Stomach smooth muscle (tissue), 2 donors: ENCODE data around the gene TP53I11.

Experiments used
- H3K27ac ChIP-seq: one replicate; pipeline ENCODE4 v1.7.0; 2013; ENCODE audit warnings: mild to moderate bottlenecking, low read length, inconsistent platforms
- H3K27me3 ChIP-seq, 2 donors: one replicate each; pipeline ENCODE4 v1.7.0; 2013; ENCODE audit warnings: low read length in 2 of 2; ENCODE audit not compliant: insufficient read depth in 2 of 2, control insufficient read depth in 1 of 2
- H3K36me3 ChIP-seq, 2 donors: one replicate each; pipeline ENCODE4 v1.7.0; 2013; ENCODE audit warnings: low read length in 2 of 2; ENCODE audit not compliant: control insufficient read depth in 2 of 2, insufficient read depth in 2 of 2
- H3K4me1 ChIP-seq: one replicate; pipeline ENCODE4 v1.7.0; 2013; ENCODE audit warnings: low read length; ENCODE audit not compliant: control insufficient read depth, insufficient read depth
- H3K4me3 ChIP-seq, 2 donors: one replicate each; pipeline ENCODE4 v1.7.0; 2013; ENCODE audit warnings: low read length in 2 of 2
- H3K9ac ChIP-seq, 2 donors: one replicate each; pipeline ENCODE4 v1.7.0; 2013; ENCODE audit warnings: low read length in 2 of 2, mild to moderate bottlenecking in 1 of 2
- H3K9me3 ChIP-seq, 2 donors: one replicate each; pipeline ENCODE4 v1.7.0; 2013; ENCODE audit warnings: low read length in 2 of 2; ENCODE audit not compliant: control insufficient read depth in 2 of 2
- donor health status: healthy.
- donor health status: Pancreatic carcinoma.

TP53I11 gene

GRCh38 chr11:44950625-44951476, at the start of gene TP53I11:
TP53I11 (minus strand) TSS chr11:44950883; CDS start chr11:44938335, 12,548 bp downstream.
- Histone ChIP-seq H3K9me3 (no peaks in the 10 kb centered on the region), H3K27ac (no peak within 1 kb of the TSS), H3K27me3 (no peaks in the 10 kb centered on the region), H3K4me1 (peaks cover 13% of the 10 kb centered on the region), H3K36me3 (no peaks in the 10 kb centered on the region), H3K9ac (peak within 1 kb of the TSS; percentile 47 to 80), H3K4me3 (peak within 1 kb of the TSS; percentile 82)

- Histone ChIP-seq H3K4me1 (peaks cover 2% of the 10 kb centered on the region), H3K4me3 (no peak overlapping the region), H3K27ac (no peak overlapping the region), H3K27me3 (peaks cover 0 to 3% of the 10 kb centered on the region in 2 donors), H3K36me3 (no peaks in the 10 kb centered on the region), H3K9me3 (no peaks in the 10 kb centered on the region), H3K9ac (no peak overlapping the region)
These were observed 48.4 kb upstream of the TP53I11 start for GRCh38 chr11:44999068-44999467.

- Histone ChIP-seq H3K4me1 (peaks cover 2% of the 10 kb centered on the region), H3K36me3 (no peaks in the 10 kb centered on the region), H3K9me3 (no peaks in the 10 kb centered on the region), H3K4me3 (no peak overlapping the region), H3K27ac (no peak overlapping the region), H3K27me3 (peaks cover 0 to 3% of the 10 kb centered on the region in 2 donors), H3K9ac (no peak overlapping the region)
These were observed 47.4 kb upstream of the TP53I11 start for GRCh38 chr11:44998051-44998450.

- Histone ChIP-seq H3K4me1 (peaks cover 2% of the 10 kb centered on the region), H3K27ac (no peak overlapping the region), H3K9ac (no peak overlapping the region), H3K4me3 (no peak overlapping the region), H3K36me3 (no peaks in the 10 kb centered on the region), H3K27me3 (peaks cover 0 to 3% of the 10 kb centered on the region in 2 donors), H3K9me3 (no peaks in the 10 kb centered on the region)
These were observed 46.9 kb upstream of the TP53I11 start for GRCh38 chr11:44997566-44997965.

GRCh38 chr11:44994753-44995152, 44.1 kb upstream of the TP53I11 start:
- Histone ChIP-seq H3K9me3 (no peaks in the 10 kb centered on the region), H3K4me1 (peaks cover 25% of the 10 kb centered on the region), H3K9ac (no peak overlapping the region), H3K27ac (no peak overlapping the region), H3K27me3 (peaks cover 0 to 3% of the 10 kb centered on the region in 2 donors), H3K4me3 (no peak overlapping the region), H3K36me3 (no peaks in the 10 kb centered on the region)

- Histone ChIP-seq H3K4me3 (no peak overlapping the region), H3K4me1 (peaks cover 31% of the 10 kb centered on the region), H3K27me3 (peaks cover 0 to 3% of the 10 kb centered on the region in 2 donors), H3K27ac (no peak overlapping the region), H3K9ac (no peak overlapping the region), H3K9me3 (no peaks in the 10 kb centered on the region), H3K36me3 (no peaks in the 10 kb centered on the region)
These were observed 43.5 kb upstream of the TP53I11 start for GRCh38 chr11:44993971-44994704.

GRCh38 chr11:44992774-44993173, 42.1 kb upstream of the TP53I11 start:
- no peak overlapping the region for H3K4me3 ChIP-seq
- peaks cover 29% of the 10 kb centered on the region for H3K4me1 ChIP-seq
- H3K9ac ChIP-seq = no peak overlapping the region
- peaks cover 0 to 2% of the 10 kb centered on the region in 2 donors for H3K27me3 ChIP-seq
- H3K9me3 ChIP-seq = no peaks in the 10 kb centered on the region
- H3K36me3 ChIP-seq = no peaks in the 10 kb centered on the region
- H3K27ac ChIP-seq = no peak overlapping the region

GRCh38 chr11:44992181-44992582, 41.5 kb upstream of the TP53I11 start:
- Histone ChIP-seq H3K27me3 (no peaks in the 10 kb centered on the region), H3K9ac (no peak overlapping the region), H3K9me3 (no peaks in the 10 kb centered on the region), H3K4me3 (no peak overlapping the region), H3K27ac (no peak overlapping the region), H3K36me3 (no peaks in the 10 kb centered on the region), H3K4me1 (peaks cover 29% of the 10 kb centered on the region)

- H3K4me3 ChIP-seq = no peak overlapping the region
- no peaks in the 10 kb centered on the region for H3K27me3 ChIP-seq
- H3K9me3 ChIP-seq = no peaks in the 10 kb centered on the region
- no peak overlapping the region for H3K9ac ChIP-seq
- H3K27ac ChIP-seq = no peak overlapping the region
- no peaks in the 10 kb centered on the region for H3K36me3 ChIP-seq
- H3K4me1 ChIP-seq = peaks cover 29% of the 10 kb centered on the region
These were observed 40.0 kb upstream of the TP53I11 start for GRCh38 chr11:44990665-44991064.

- H3K4me3 ChIP-seq = peak overlapping the region in 1 of 2 donors; percentile 29
- H3K27ac ChIP-seq = peak overlapping the region; percentile 24
- H3K9ac ChIP-seq = peak overlapping the region in 1 of 2 donors; percentile 5
- no peaks in the 10 kb centered on the region for H3K27me3 ChIP-seq
- H3K4me1 ChIP-seq = peaks cover 29% of the 10 kb centered on the region
- H3K9me3 ChIP-seq = no peaks in the 10 kb centered on the region
- no peaks in the 10 kb centered on the region for H3K36me3 ChIP-seq
These were observed 39.3 kb upstream of the TP53I11 start for GRCh38 chr11:44989831-44990566.
